CD4-positive, alpha-beta T cell treated with Interleukin-15 for 4 hours (primary cell): ENCODE data around the gene PTS.
A peak's percentile ranks its signal among the peaks of the same experiment; 100 is the strongest.

Experiments used
- DNase-seq: peaks from one replicate; pipeline ENCODE4 v3.0.0-alpha.2; 2020; ENCODE audit warnings: low spot score

Gene PTS

GRCh38 chr11:112265659-112266409, 39.6 kb downstream of the PTS start:
- DNase-seq, result no peak

- DNase-seq, result no peak
These were observed 40.2 kb downstream of the PTS start for GRCh38 chr11:112266410-112266778.

- DNase-seq, result no peak
These were observed 41.0 kb downstream of the PTS start for GRCh38 chr11:112267188-112267591.

GRCh38 chr11:112268406-112268805, 42.2 kb downstream of the PTS start:
- no peak for DNase-seq

GRCh38 chr11:112269139-112269538, 42.9 kb downstream of the PTS start:
- no peak for DNase-seq

- no peak for DNase-seq
These were observed 44.4 kb downstream of the PTS start for GRCh38 chr11:112270551-112271180.

GRCh38 chr11:112271242-112271641, 45.0 kb downstream of the PTS start:
- DNase-seq, result no peak

GRCh38 chr11:112273066-112273465, 46.8 kb downstream of the PTS start:
- no peak for DNase-seq

GRCh38 chr11:112274007-112274783, 48.0 kb downstream of the PTS start:
- DNase-seq, result no peak

- no peak for DNase-seq
These were observed 50.8 kb downstream of the PTS start for GRCh38 chr11:112277029-112277428.

GRCh38 chr11:112277941-112278340, 51.7 kb downstream of the PTS start:
- DNase-seq, result no peak

- DNase-seq, result no peak
These were observed 52.6 kb downstream of the PTS start for GRCh38 chr11:112278803-112279202.

GRCh38 chr11:112279901-112280267, 53.7 kb downstream of the PTS start:
- DNase-seq, result peak; percentile 77

- DNase-seq, result peak; percentile 81
These were observed 54.3 kb downstream of the PTS start for GRCh38 chr11:112280268-112281126.

GRCh38 chr11:112281726-112282125, 55.5 kb downstream of the PTS start:
- DNase-seq, result no peak
